Epithelial cell of proximal tubule (primary cell): Measurements from ENCODE around the gene FAM9C. TPM values are rescaled to one million over a fixed set of nuclear protein-coding genes. Genes with fewer than 3 reads are reported as not detected.

Experiments
- DNase-seq: peaks from one replicate; pipeline ENCODE4 v3.0.0-alpha.2; 2011; ENCODE audit warnings: low read depth
- H3K4me3 ChIP-seq: 2 replicates; pipeline ENCODE4 v1.5.1; 2011; ENCODE audit warnings: low read depth, mild to moderate bottlenecking, low read length
- total RNA-seq: library from RNA; depleted of rRNA; stranded (reverse); fragments of >200 nt; gene quantifications from 2 replicates; pipeline ENCODE4 v1.2.3, GENCODE V29; 2015
- TF ChIP-seq, protein P1 (sequence below): conservative IDR thresholded peaks from 2 replicates; pipeline ENCODE4 v1.5.1; 2012; ENCODE audit warnings: low read depth, mild to moderate bottlenecking, low read length

Gene FAM9C
- total RNA-seq, 1 donor from 2014 or later = not detected

- DNase-seq = no peak
- TF ChIP-seq, protein P1, sequence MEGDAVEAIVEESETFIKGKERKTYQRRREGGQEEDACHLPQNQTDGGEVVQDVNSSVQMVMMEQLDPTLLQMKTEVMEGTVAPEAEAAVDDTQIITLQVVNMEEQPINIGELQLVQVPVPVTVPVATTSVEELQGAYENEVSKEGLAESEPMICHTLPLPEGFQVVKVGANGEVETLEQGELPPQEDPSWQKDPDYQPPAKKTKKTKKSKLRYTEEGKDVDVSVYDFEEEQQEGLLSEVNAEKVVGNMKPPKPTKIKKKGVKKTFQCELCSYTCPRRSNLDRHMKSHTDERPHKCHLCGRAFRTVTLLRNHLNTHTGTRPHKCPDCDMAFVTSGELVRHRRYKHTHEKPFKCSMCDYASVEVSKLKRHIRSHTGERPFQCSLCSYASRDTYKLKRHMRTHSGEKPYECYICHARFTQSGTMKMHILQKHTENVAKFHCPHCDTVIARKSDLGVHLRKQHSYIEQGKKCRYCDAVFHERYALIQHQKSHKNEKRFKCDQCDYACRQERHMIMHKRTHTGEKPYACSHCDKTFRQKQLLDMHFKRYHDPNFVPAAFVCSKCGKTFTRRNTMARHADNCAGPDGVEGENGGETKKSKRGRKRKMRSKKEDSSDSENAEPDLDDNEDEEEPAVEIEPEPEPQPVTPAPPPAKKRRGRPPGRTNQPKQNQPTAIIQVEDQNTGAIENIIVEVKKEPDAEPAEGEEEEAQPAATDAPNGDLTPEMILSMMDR = no peak
- no peak overlapping the region for H3K4me3 ChIP-seq
Measured at GRCh38 chrX:13047759-13048158, 3.3 kb upstream of the FAM9C start.

DNA sequence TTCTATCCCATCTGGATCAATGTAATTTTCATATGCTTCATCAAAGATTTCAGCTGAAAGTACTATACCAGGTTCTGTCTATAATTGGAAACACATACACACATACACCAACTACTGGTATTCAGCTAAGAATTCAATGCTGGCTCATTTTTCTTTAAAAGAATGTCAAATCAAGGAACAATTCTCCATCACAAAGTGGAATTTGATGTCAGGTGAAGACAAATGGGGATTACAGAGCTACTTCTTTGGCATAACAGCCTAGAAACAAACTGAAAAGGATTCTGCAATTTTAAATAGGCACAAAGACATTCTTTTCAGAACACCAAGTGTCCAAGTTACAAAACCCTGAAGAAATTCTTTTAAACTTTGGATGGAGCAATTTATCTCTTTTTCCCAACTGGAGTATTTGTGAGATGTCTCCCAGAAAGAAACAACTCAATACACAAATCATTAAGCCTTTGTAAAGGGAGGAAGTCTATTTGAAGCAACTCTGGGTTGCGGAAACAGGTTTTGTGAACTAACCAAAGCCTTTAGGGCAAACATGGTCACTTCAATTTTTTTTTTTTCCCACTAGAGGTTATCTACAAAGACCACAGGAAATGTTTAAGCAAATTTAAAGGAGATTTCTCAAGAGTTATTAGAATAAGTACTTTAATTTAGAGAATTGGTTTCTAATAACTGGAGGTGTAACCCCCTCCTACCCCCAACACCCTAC, 1.9 kb upstream of the FAM9C start:
- H3K4me3 ChIP-seq = no peak overlapping the region
- no peak for DNase-seq
- TF ChIP-seq, protein P1 = no peak

DNA sequence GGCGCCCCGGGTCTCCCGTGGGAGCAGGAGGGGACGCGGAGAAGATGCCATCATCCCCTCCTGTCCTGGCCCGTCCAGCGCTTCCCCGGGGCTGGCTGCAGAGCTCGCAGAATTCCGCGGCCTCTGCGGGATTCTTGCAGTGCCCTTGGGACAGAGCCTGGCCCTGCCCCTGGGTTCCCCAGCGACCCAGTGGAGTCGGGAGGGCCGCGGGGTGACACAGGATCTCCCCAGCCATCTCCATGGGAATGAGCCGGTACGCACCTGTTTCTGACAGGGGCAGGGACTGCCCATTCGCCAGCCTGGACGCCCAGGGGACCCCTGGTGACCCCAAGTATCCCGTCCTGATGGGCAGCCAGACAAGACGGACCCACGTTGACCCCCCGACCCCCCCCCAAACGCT, 482 bp downstream of the FAM9C start:
- no peak overlapping the region for H3K4me3 ChIP-seq
- no peak for DNase-seq
- TF ChIP-seq, protein P1 = no peak

GRCh38 chrX:13043138-13043537, 1.3 kb downstream of the FAM9C start:
- TF ChIP-seq, protein P1 = no peak
- H3K4me3 ChIP-seq = no peak overlapping the region
- no peak for DNase-seq

DNA sequence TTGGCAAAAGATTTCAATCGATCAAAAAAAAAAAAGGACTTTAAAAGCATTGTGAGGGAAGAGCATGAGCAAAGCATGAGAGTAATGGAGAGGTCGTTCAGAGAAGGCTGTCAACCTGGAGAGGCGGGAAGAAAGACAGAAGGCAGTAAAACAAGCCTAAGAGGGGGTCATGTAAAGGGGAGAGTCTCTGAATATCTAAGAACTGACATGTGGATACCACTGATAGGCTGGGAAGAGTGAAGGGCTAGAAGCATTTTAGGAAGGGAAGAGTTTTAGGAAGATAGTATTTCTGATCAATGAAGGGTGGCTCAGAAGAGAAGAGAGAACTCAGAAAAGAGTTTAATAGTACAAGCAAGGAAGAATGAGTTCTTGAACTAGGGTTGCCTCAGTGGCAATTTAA, 7.5 kb downstream of the FAM9C start:
- no peak overlapping the region for H3K4me3 ChIP-seq
- TF ChIP-seq, protein P1 = no peak
- DNase-seq = no peak

GRCh38 chrX:13033193-13033592, 11.2 kb downstream of the FAM9C start:
- H3K4me3 ChIP-seq = no peak overlapping the region
- TF ChIP-seq, protein P1 = no peak
- DNase-seq = no peak
